ENCODE results near the gene GBF1. TPM values are rescaled to one million over a fixed set of nuclear protein-coding genes. Genes with fewer than 3 reads are reported as not detected.

The GBF1 gene
- total RNA-seq, 1 experiment from 2014 or later = 23.7 TPM

DNA sequence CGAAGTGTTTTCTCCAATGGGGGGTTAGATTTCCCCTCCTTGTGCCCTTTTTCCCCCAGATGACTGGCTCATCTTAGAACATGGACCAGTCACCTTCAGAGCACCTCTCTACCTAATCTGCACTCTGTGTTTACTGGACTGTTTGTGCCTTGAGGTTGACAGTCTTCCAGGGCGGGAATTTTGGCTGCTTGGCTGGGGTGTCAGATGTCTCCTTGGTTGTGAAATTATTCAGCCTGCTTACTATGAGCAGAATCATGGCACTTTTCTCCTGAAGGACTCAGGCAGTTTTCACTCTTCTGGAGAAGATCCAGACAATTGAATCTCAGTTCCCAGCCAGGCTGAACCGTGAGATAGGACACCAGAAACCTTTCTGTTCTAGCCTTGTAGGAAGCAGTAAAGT is 89.9 kb downstream of the GBF1 start:
- no CpG with 5 or more reads among the region's 3 CpGs for WGBS (ENCODE audit: extremely low coverage, insufficient read length, low lambda C conversion rate)
- Histone ChIP-seq H3K9me3 (ENCODE audit: control insufficient read depth, low read depth, low read length) (no peaks in the 10 kb centered on the region), H3K23ac (ENCODE audit: insufficient read length, low read depth, low read length) (no peak overlapping the region), H3K4ac (ENCODE audit: low read depth, low read length) (no peak overlapping the region), H3K27ac (ENCODE audit: insufficient read length, low read depth, low read length) (no peak overlapping the region), H3K4me1 (ENCODE audit: insufficient read depth, low read length) (no peaks in the 10 kb centered on the region), H3K14ac (ENCODE audit: insufficient read depth, low read length) (no peak overlapping the region), H2AFZ (ENCODE audit: low read length) (no peak overlapping the region), H4K91ac (ENCODE audit: insufficient read length, low read depth, low read length) (no peak overlapping the region), H3K56ac (ENCODE audit: insufficient read length, low read depth, low read length) (peak overlapping the region; percentile 11), H2BK120ac (ENCODE audit: low read depth, low read length, poor library complexity, severe bottlenecking) (no peak overlapping the region), H2AK5ac (ENCODE audit: insufficient read length, low read length) (no peak overlapping the region), H2BK12ac (ENCODE audit: insufficient read length, low read depth, low read length) (no peak overlapping the region), H3K18ac (ENCODE audit: insufficient read length, low read depth, low read length) (no peak overlapping the region), H3K9ac (ENCODE audit: extremely low read depth, insufficient read length, low read length) (no peak overlapping the region), H2BK5ac (ENCODE audit: insufficient read length, low read length) (no peak overlapping the region), H3K27me3 (ENCODE audit: insufficient read depth, low read length) (no peaks in the 10 kb centered on the region; the same call in 1 of the 2 replicates), H4K8ac (replicated peaks; ENCODE audit: insufficient read length, low read depth, low read length) (no peak overlapping the region), H3K4me2 (ENCODE audit: insufficient read depth, insufficient read length, low read length) (no peak overlapping the region), H2BK15ac (ENCODE audit: low read depth, low read length) (no peak overlapping the region), H3K23me2 (ENCODE audit: insufficient read length, low read depth, low read length, poor library complexity, severe bottlenecking) (no peaks in the 10 kb centered on the region), H3K79me2 (ENCODE audit: insufficient read depth, low read length) (no peaks in the 10 kb centered on the region), H3K79me1 (ENCODE audit: insufficient read depth, low read depth, low read length, poor library complexity, severe bottlenecking) (no peaks in the 10 kb centered on the region), H3T11ph (ENCODE audit: low read length) (no peak overlapping the region), H4K20me1 (ENCODE audit: control insufficient read depth, insufficient read depth, insufficient read length) (no peaks in the 10 kb centered on the region), H2BK20ac (ENCODE audit: low read depth, low read length, poor library complexity, severe bottlenecking) (no peak overlapping the region), H4K5ac (ENCODE audit: insufficient read length, low read depth, low read length) (no peak overlapping the region)
- no peak for DNase-seq
- Mint-ChIP-seq H3K9me3 (no peaks in the 10 kb centered on the region), H3K36me3 (ENCODE audit: insufficient read depth in 1 of 3, low read depth in 3 of 3) (no peaks in the 10 kb centered on the region), H3K4me3 (no peak overlapping the region), H3K4me1 (no peaks in the 10 kb centered on the region), H3K27me3 (ENCODE audit: low read depth) (peaks cover 45% of the 10 kb centered on the region), H3K27ac (no peak overlapping the region)
- TF ChIP-seq, protein P1, sequence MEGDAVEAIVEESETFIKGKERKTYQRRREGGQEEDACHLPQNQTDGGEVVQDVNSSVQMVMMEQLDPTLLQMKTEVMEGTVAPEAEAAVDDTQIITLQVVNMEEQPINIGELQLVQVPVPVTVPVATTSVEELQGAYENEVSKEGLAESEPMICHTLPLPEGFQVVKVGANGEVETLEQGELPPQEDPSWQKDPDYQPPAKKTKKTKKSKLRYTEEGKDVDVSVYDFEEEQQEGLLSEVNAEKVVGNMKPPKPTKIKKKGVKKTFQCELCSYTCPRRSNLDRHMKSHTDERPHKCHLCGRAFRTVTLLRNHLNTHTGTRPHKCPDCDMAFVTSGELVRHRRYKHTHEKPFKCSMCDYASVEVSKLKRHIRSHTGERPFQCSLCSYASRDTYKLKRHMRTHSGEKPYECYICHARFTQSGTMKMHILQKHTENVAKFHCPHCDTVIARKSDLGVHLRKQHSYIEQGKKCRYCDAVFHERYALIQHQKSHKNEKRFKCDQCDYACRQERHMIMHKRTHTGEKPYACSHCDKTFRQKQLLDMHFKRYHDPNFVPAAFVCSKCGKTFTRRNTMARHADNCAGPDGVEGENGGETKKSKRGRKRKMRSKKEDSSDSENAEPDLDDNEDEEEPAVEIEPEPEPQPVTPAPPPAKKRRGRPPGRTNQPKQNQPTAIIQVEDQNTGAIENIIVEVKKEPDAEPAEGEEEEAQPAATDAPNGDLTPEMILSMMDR (conservative IDR thresholded peaks at IDR 0.05) = no peak
